ENCODE results near the gene CCNB2. TPM values are rescaled to one million over a fixed set of nuclear protein-coding genes. Genes with fewer than 3 reads are reported as not detected.

Gene CCNB2
- total RNA-seq, 2 experiments from 2014 or later: 74.7 to 76.0 TPM

DNA sequence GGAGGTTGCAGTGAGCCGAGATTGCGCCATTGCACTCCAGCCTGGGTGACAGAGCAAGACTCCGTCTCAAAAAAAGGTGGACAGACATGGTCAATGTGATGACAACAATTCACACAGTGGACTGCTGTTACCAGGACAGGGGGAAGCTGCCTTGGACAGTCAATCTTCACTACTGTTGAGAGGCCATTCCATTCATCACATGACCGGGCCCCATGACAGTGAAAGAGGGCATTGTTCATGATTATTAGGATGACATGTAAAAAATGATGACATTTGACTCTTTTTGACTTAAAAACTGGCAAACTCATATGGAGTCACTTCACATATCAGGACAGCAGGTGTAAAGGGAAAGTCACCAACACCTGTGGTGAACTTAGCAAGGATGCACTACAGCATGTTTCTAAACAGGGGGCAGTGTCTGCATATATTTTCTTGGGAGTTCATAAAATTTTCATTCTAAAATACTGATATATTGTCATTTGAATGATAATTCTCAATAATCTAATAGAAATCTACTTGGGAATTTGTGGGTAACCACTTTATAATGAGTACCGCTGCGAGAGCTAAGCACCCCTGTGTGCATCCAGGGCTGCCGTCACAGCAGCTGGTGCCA, 67.4 kb downstream of the CCNB2 start:
- Mint-ChIP-seq H3K9me3 (peaks cover 2% of the 10 kb centered on the region), H3K36me3 (no peaks in the 10 kb centered on the region), H3K4me3 (no peak overlapping the region), H3K4me1 (ENCODE audit: low read depth) (peaks cover 15% of the 10 kb centered on the region), H3K27me3 (peaks cover 10% of the 10 kb centered on the region), H3K27ac (no peak overlapping the region)
- intact Hi-C loops (cut with micrococcal nuclease): no loop called here
- POLR2A ChIA-PET: no interaction called here
- DNase-seq: no peak
- CTCF ChIA-PET: interaction anchor here (0.6 to 1.2 kb wide), 3 partner anchors 9 to 356 kb away, joined by 3 to 5 read pairs (median 3); no protein-coding TSS in a partner anchor

DNA sequence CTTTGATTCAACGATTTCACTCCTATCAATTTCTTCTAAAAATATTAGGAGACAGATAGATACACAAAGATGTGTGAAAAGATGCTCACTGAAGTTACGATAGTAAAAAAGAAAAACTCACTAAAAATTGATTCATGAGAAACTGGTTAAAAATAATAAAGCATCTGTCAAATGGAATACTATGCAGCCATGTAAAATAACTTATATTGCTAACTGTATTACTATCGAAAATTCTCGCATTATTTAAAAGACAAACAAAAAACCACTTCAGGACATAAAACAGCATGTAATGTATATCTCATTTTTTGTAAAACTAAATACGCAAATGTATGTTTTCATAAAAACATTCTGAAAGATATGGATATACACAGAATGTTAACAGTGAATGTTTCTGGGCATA, 68.2 kb downstream of the CCNB2 start:
- Mint-ChIP-seq H3K36me3 (no peaks in the 10 kb centered on the region), H3K4me3 (no peak overlapping the region), H3K27ac (no peak overlapping the region), H3K4me1 (ENCODE audit: low read depth) (peaks cover 19% of the 10 kb centered on the region), H3K9me3 (peaks cover 2% of the 10 kb centered on the region), H3K27me3 (peaks cover 14% of the 10 kb centered on the region)
- ChIA-PET CTCF (interaction anchor here (1.0 to 2.0 kb wide), 3 partner anchors 10 to 356 kb away, joined by 3 to 22 read pairs (median 5); no protein-coding TSS in a partner anchor), POLR2A (no interaction called here)
- intact Hi-C loops (cut with micrococcal nuclease): no loop called here
- DNase-seq: no peak

DNA sequence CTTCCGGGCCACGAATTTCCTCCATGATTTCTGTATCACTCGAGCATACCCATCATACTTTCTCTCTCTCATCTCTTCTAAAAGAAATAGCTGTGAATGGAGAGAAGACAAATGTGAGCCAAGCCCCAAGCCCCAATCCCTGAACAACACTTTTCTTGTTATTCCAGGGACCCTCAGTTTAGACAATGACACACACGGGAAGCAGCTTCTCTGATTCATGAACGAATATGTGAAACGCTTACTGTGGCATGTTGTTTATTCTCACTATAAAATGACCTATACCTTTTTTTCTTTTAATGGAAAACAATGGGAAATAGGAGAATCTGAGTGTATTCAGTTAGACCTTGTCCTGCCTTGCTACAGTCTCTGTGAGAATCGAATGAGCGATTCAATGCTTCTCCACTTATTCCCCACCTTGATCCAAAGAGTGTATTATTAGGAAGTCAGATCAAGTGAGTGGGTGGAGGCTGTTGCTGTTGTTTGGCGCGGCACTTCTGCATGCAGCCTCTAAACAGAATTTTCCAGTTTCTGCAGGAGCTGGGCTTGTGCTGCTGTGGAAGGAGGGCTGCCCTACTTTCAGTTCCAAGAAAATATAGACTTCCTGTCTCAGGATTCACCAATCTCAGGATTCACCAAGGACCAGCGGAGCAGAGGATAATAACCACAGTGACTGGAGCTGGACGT, 69.3 kb downstream of the CCNB2 start:
- H3K27me3 Mint-ChIP-seq: peaks cover 14% of the 10 kb centered on the region

More for the DNA sequence above, 69.3 kb downstream of the CCNB2 start:
- Mint-ChIP-seq H3K36me3 (no peaks in the 10 kb centered on the region), H3K4me3 (no peak overlapping the region), H3K4me1 (ENCODE audit: low read depth) (peaks cover 17% of the 10 kb centered on the region), H3K9me3 (peaks cover 2% of the 10 kb centered on the region), H3K27ac (no peak overlapping the region)
- CTCF ChIA-PET: interaction anchor here (0.6 to 2.0 kb wide), 19 partner anchors 8 to 418 kb away, joined by 3 to 22 read pairs (median 5); no protein-coding TSS in a partner anchor
- DNase-seq: no peak
- POLR2A ChIA-PET: no interaction called here
- intact Hi-C loops (cut with micrococcal nuclease): loop anchor here (2.0 kb wide), 1 partner anchor 319 kb away; no protein-coding TSS in a partner anchor

Small RNAs within 50 kb of the gene (microRNA-seq; reads per million reads assigned to microRNA genes)
- gene MIR2116 (ENCODE audit: borderline microRNAs expressed, borderline number of aligned reads, borderline replicate concordance): not detected

Other genes starting within 250 kb of the CCNB2 start
- 10 to 100 TPM; 75.7 to 79.2 TPM for gene SLTM, start 171.5 kb upstream of the CCNB2 start, total RNA-seq
- 10 to 100 TPM; 22.6 to 25.0 TPM for gene RNF111, start 117.5 kb upstream of the CCNB2 start, total RNA-seq
- gene LDHAL6B, start 101.7 kb downstream of the CCNB2 start, total RNA-seq: not detected

Data from activated CD4-positive, alpha-beta memory T cell treated with anti-CD3 and anti-CD28 coated beads for 36 hours (primary cell).